Body of pancreas (tissue), 4 donors: ENCODE results near the gene UST.

ENCODE experiments used
- CTCF ChIP-seq, 7 experiments: fragments of 450-650 bp in 4 of 7; fragments of 200-600 bp in 3 of 7; sonication (generic) in 3 of 7; IDR thresholded peaks; one replicate each; pipeline ENCODE4 v1.5.1; 2016 to 2019; ENCODE audit warnings: antibody characterized with exemption in 7 of 7
- POLR2A ChIP-seq, 3 donors: fragments of 450-650 bp; IDR thresholded peaks; one replicate each; pipeline ENCODE4 v1.6.1; 2016; ENCODE audit warnings: antibody characterized with exemption in 3 of 3, mild to moderate bottlenecking in 2 of 3

DNA sequence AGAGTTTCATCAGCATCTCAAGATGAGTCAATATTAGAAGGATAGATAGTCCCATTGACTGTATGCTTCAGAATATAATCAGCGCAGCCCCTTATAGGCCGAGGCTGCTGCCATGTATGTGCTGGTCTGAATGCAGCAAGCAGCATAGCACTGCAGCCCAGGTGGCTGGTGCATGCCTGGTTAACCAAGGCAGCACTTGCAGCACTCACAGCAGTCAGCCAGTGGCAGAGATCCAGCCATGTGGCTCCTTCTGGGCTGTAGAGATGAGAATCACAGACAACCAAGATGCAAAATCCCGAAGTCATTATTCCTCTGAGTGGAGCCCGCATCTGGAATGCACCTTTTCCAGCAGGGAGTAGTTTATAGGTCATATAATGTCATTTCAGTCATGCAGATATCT is 251.9 kb downstream of the UST start:
- TF ChIP-seq CTCF (IDR thresholded peaks at IDR 0.05) (no peak), POLR2A (IDR thresholded peaks at IDR 0.05) (no peak)
